ENCODE data around the gene PRRT1B.

The PRRT1B gene

GRCh38 chr9:131530546-131530919, 14.8 kb upstream of the PRRT1B start:
- TF ChIP-seq REST (IDR thresholded peaks at IDR 0.05; ENCODE audit: insufficient read depth in 1 of 2, low read depth in 2 of 2, low read length in 2 of 2) (no peak), TAF1 (IDR thresholded peaks at IDR 0.05; ENCODE audit: borderline replicate concordance, insufficient read depth, low read length) (no peak), POLR2AphosphoS5 (IDR thresholded peaks at IDR 0.05; ENCODE audit: low read depth, low read length) (no peak), SIN3A (IDR thresholded peaks at IDR 0.05; ENCODE audit: borderline replicate concordance, insufficient read depth, low read length) (no peak), FOXP2 (optimal IDR thresholded peaks at IDR 0.05; ENCODE audit: borderline replicate concordance, extremely low read depth, extremely low read length, insufficient read depth) (no peak)

- TF ChIP-seq TAF1 (IDR thresholded peaks at IDR 0.05; ENCODE audit: borderline replicate concordance, insufficient read depth, low read length) (no peak), REST (IDR thresholded peaks at IDR 0.05; ENCODE audit: insufficient read depth in 1 of 2, low read depth in 2 of 2, low read length in 2 of 2) (no peak), POLR2AphosphoS5 (IDR thresholded peaks at IDR 0.05; ENCODE audit: low read depth, low read length) (peak; percentile 40; the same call in 1 of the 2 replicates), SIN3A (IDR thresholded peaks at IDR 0.05; ENCODE audit: borderline replicate concordance, insufficient read depth, low read length) (no peak), FOXP2 (optimal IDR thresholded peaks at IDR 0.05; ENCODE audit: borderline replicate concordance, extremely low read depth, extremely low read length, insufficient read depth) (peak; percentile 46)
Observed at GRCh38 chr9:131530920-131531832, 14.1 kb upstream of the PRRT1B start, which contains the start of gene UCK1. UCK1 (minus strand) TSS chr9:131531263; CDS start chr9:131531174, 89 bp downstream.

- no peak for TF ChIP-seq SIN3A (IDR thresholded peaks at IDR 0.05; ENCODE audit: borderline replicate concordance, insufficient read depth, low read length)
- TF ChIP-seq POLR2AphosphoS5 (IDR thresholded peaks at IDR 0.05; ENCODE audit: low read depth, low read length) = no peak
- no peak for TF ChIP-seq REST (IDR thresholded peaks at IDR 0.05; ENCODE audit: insufficient read depth in 1 of 2, low read depth in 2 of 2, low read length in 2 of 2)
- TF ChIP-seq FOXP2 (optimal IDR thresholded peaks at IDR 0.05; ENCODE audit: borderline replicate concordance, extremely low read depth, extremely low read length, insufficient read depth) = no peak
- no peak for TF ChIP-seq TAF1 (IDR thresholded peaks at IDR 0.05; ENCODE audit: borderline replicate concordance, insufficient read depth, low read length)
Observed at GRCh38 chr9:131534721-131535237, 10.5 kb upstream of the PRRT1B start.

- no peak for TF ChIP-seq TAF1 (IDR thresholded peaks at IDR 0.05; ENCODE audit: borderline replicate concordance, insufficient read depth, low read length)
- no peak for TF ChIP-seq REST (IDR thresholded peaks at IDR 0.05; ENCODE audit: insufficient read depth in 1 of 2, low read depth in 2 of 2, low read length in 2 of 2)
- no peak for TF ChIP-seq SIN3A (IDR thresholded peaks at IDR 0.05; ENCODE audit: borderline replicate concordance, insufficient read depth, low read length)
- no peak for TF ChIP-seq POLR2AphosphoS5 (IDR thresholded peaks at IDR 0.05; ENCODE audit: low read depth, low read length)
- no peak for TF ChIP-seq FOXP2 (optimal IDR thresholded peaks at IDR 0.05; ENCODE audit: borderline replicate concordance, extremely low read depth, extremely low read length, insufficient read depth)
Observed at GRCh38 chr9:131537946-131538345, 7.4 kb upstream of the PRRT1B start.
